Measurements from ENCODE around the gene SLC39A1. TPM values are rescaled to one million over a fixed set of nuclear protein-coding genes. Genes with fewer than 3 reads are reported as not detected.
A peak's percentile ranks its signal among the peaks of the same experiment; 100 is the strongest.

The SLC39A1 gene
- total and polyA plus RNA-seq, 2 experiments from 2014 or later = 87.3 to 220 TPM

GRCh38 chr1:153941826-153942725 is 21.3 kb downstream of the SLC39A1 start (continued):
- TF ChIP-seq ZNF462 (CRISPR knock-in tag; IDR thresholded peaks at IDR 0.05) = no peak

GRCh38 chr1:153940756-153941155 is 22.6 kb downstream of the SLC39A1 start:
- ATAC-seq = no peak
- peaks cover 63% of the 10 kb centered on the region for H3K36me3 Mint-ChIP-seq (ENCODE audit: low read depth)

More at GRCh38 chr1:153940756-153941155, 22.6 kb downstream of the SLC39A1 start:
- Histone ChIP-seq H3K36me3 (ENCODE audit: insufficient read depth) (peaks cover 15% of the 10 kb centered on the region), H3K27me3 (ENCODE audit: insufficient read depth) (no peaks in the 10 kb centered on the region), H3K4me2 (no peak overlapping the region), H3F3A (replicated peaks; ENCODE audit: low read depth) (no peaks in the 10 kb centered on the region), H3K9me2 (ENCODE audit: insufficient read depth) (no peaks in the 10 kb centered on the region), H3K4me3 (no peak overlapping the region), H4K20me1 (replicated peaks; ENCODE audit: insufficient read depth) (no peaks in the 10 kb centered on the region), H2AFZ (no peak overlapping the region), H3K4me1 (ENCODE audit: insufficient read depth) (peaks cover 5% of the 10 kb centered on the region; the same call in 1 of the 2 replicates), H3K27ac (ENCODE audit: low read depth) (no peak overlapping the region), H3K79me2 (replicated peaks; ENCODE audit: insufficient read depth) (peaks cover 15% of the 10 kb centered on the region)
- Mint-ChIP-seq H3K27ac (no peak overlapping the region), H3K4me3 (no peak overlapping the region; the same call in 2 of the 3 replicates), H3K4me1 (peaks cover 7% of the 10 kb centered on the region; the same call in 2 of the 3 replicates), H3K27me3 (ENCODE audit: insufficient read depth, low read depth, poor library complexity) (peaks cover 19% of the 10 kb centered on the region), H3K9me3 (no peaks in the 10 kb centered on the region; the same call in 2 of the 3 replicates)
- TF ChIP-seq POLR2AphosphoS5 (IDR thresholded peaks at IDR 0.05; ENCODE audit: low read depth) (0 out of 2 replicates have a peak, but pooled peaks have one; percentile 11), STAT1 (IDR thresholded peaks at IDR 0.05; ENCODE audit: unreplicated experiment) (no peak)
- DNase-seq (ENCODE audit: low spot score) = no peak
